Measurements from ENCODE around the gene RNF187. TPM values are rescaled to one million over a fixed set of nuclear protein-coding genes. Genes with fewer than 3 reads are reported as not detected.

RNF187 gene
- total RNA-seq, 2 experiments from 2014 or later, result 257 to 478 TPM

GRCh38 chr1:228448372-228448771 is 38.8 kb upstream of the RNF187 start:
- Histone ChIP-seq H3K4me3 (ENCODE audit: low read depth, low read length, poor library complexity, severe bottlenecking) (no peak overlapping the region), H4K20me1 (ENCODE audit: insufficient read depth, low read length) (no peaks in the 10 kb centered on the region), H3K36me3 (ENCODE audit: insufficient read depth, low read length) (no peaks in the 10 kb centered on the region), H3K9me3 (ENCODE audit: low read length) (no peaks in the 10 kb centered on the region), H2AFZ (ENCODE audit: low read length) (no peak overlapping the region), H3K79me2 (ENCODE audit: insufficient read depth, low read depth, low read length) (no peaks in the 10 kb centered on the region), H3K4me2 (ENCODE audit: low read length) (no peak overlapping the region), H3K4me1 (ENCODE audit: insufficient read depth, low read length, poor library complexity, severe bottlenecking) (no peaks in the 10 kb centered on the region), H3K27ac (ENCODE audit: low read depth, low read length, poor library complexity, severe bottlenecking) (no peak overlapping the region), H3K9me2 (ENCODE audit: insufficient read depth, low read length) (no peaks in the 10 kb centered on the region)
- CTCF ChIA-PET (ENCODE audit: unreplicated experiment), result no interaction called here
- intact Hi-C loops (cut with micrococcal nuclease; ENCODE audit: unreplicated experiment), result no loop called here
- DNase-seq (ENCODE audit: low spot score), result no peak
- BruUV-seq (replicated peaks), result no TSS peak
- TF ChIP-seq CTCF (conservative IDR thresholded peaks at IDR 0.05; ENCODE audit: low read length) (no peak), EZH2phosphoT487 (IDR thresholded peaks at IDR 0.05; ENCODE audit: borderline replicate concordance, low read depth, low read length) (no peak)
- POLR2A ChIA-PET, result interaction anchor here (0.8 to 1.3 kb wide), 2 partner anchors 9 to 10 kb away, joined by 4 to 5 read pairs; a partner anchor contains a TSS

GRCh38 chr1:228450200-228450599 is 37.0 kb upstream of the RNF187 start:
- H3K9me3 ChIP-seq (ENCODE audit: low read length), result no peaks in the 10 kb centered on the region
- H3K79me2 ChIP-seq (ENCODE audit: insufficient read depth, low read depth, low read length), result peaks cover 3% of the 10 kb centered on the region; the same call in 1 of the 2 replicates
- no TSS peak for BruUV-seq (replicated peaks)
- H3K9me2 ChIP-seq (ENCODE audit: insufficient read depth, low read length), result no peaks in the 10 kb centered on the region
- ChIA-PET CTCF (ENCODE audit: unreplicated experiment) (no interaction called here), POLR2A (interaction anchor here (0.6 kb wide), 1 partner anchor 51 kb away, joined by 3 read pairs; no protein-coding TSS in a partner anchor)
- intact Hi-C loops (cut with micrococcal nuclease; ENCODE audit: unreplicated experiment), result loop anchor here (10.0 kb wide), 1 partner anchor 105 kb away; no protein-coding TSS in a partner anchor
- peaks cover 4% of the 10 kb centered on the region; the same call in 1 of the 2 replicates for H3K36me3 ChIP-seq (ENCODE audit: insufficient read depth, low read length)
- DNase-seq (ENCODE audit: low spot score), result no peak
- peaks cover 2% of the 10 kb centered on the region for H3K4me1 ChIP-seq (ENCODE audit: insufficient read depth, low read length, poor library complexity, severe bottlenecking)
- no peak overlapping the region for H3K4me3 ChIP-seq (ENCODE audit: low read depth, low read length, poor library complexity, severe bottlenecking)
- no peak overlapping the region for H3K4me2 ChIP-seq (ENCODE audit: low read length)
- no peak overlapping the region for H3K27ac ChIP-seq (ENCODE audit: low read depth, low read length, poor library complexity, severe bottlenecking)
- no peaks in the 10 kb centered on the region for H4K20me1 ChIP-seq (ENCODE audit: insufficient read depth, low read length)
- TF ChIP-seq EZH2phosphoT487 (IDR thresholded peaks at IDR 0.05; ENCODE audit: borderline replicate concordance, low read depth, low read length), result no peak
- TF ChIP-seq CTCF (conservative IDR thresholded peaks at IDR 0.05; ENCODE audit: low read length), result no peak
- H2AFZ ChIP-seq (ENCODE audit: low read length), result no peak overlapping the region

DNA sequence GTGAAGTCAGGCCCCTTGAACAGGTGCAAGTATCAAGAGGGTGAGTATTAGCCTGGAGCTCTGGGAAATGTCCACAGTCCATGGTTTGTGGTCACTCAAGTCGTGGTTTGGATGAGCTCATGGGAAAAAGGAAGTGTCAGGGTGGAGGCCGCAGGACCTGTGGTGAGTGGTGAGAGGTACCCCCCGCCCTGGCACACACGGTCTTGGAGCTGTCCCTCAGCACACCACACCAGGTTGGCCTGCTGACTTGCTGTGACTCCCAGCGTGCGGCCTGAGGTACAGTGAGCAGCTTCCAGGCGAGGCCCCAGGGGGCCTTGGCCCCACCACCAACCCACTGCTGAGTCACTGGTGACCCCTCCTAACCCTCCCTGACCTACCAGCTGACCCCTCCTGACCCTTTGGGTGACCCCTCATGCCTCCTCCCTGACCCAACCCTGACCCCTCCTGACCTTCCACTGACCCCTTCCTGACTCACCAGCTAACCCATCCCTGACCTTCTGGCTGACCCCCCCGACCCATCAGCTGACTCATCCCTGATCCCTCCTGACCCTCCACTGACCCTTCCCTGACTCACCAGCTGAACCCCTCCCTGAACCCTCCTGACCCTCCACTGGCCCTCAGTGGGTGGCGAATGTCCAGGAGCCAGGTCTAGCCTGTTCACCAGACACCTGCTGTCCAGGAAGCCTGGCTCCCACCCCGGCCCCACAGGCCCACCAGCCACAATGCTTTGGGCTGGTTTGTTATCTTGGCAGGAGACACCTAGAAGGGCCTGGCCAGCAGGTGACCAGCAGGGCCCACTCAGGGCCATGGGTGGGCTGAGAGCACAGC is 34.8 kb upstream of the RNF187 start:
- Histone ChIP-seq H3K9me3 (ENCODE audit: low read length) (no peaks in the 10 kb centered on the region), H3K27ac (ENCODE audit: low read depth, low read length, poor library complexity, severe bottlenecking) (no peak overlapping the region), H3K9me2 (ENCODE audit: insufficient read depth, low read length) (no peaks in the 10 kb centered on the region), H3K4me2 (ENCODE audit: low read length) (no peak overlapping the region), H3K4me3 (ENCODE audit: low read depth, low read length, poor library complexity, severe bottlenecking) (no peak overlapping the region), H3K36me3 (ENCODE audit: insufficient read depth, low read length) (peaks cover 4% of the 10 kb centered on the region; the same call in 1 of the 2 replicates), H4K20me1 (ENCODE audit: insufficient read depth, low read length) (peaks cover 4% of the 10 kb centered on the region), H3K4me1 (ENCODE audit: insufficient read depth, low read length, poor library complexity, severe bottlenecking) (peaks cover 8% of the 10 kb centered on the region), H2AFZ (ENCODE audit: low read length) (no peak overlapping the region), H3K79me2 (ENCODE audit: insufficient read depth, low read depth, low read length) (peaks cover 23% of the 10 kb centered on the region)
- CTCF ChIA-PET (ENCODE audit: unreplicated experiment), result interaction anchor here (0.6 kb wide), 1 partner anchor 803 kb away, joined by 5 read pairs; no protein-coding TSS in a partner anchor
- TF ChIP-seq EZH2phosphoT487 (IDR thresholded peaks at IDR 0.05; ENCODE audit: borderline replicate concordance, low read depth, low read length), result no peak
- no peak for TF ChIP-seq CTCF (conservative IDR thresholded peaks at IDR 0.05; ENCODE audit: low read length)
- DNase-seq (ENCODE audit: low spot score), result no peak
- POLR2A ChIA-PET, result interaction anchor here (1.1 kb wide), 1 partner anchor 11 kb away, joined by 3 read pairs; no protein-coding TSS in a partner anchor
- BruUV-seq (replicated peaks), result no TSS peak
- intact Hi-C loops (cut with micrococcal nuclease; ENCODE audit: unreplicated experiment), result loop anchor here (10.0 kb wide), 1 partner anchor 108 kb away; no protein-coding TSS in a partner anchor
